ENCODE data around the gene LMAN1. TPM values are rescaled to one million over a fixed set of nuclear protein-coding genes. Genes with fewer than 3 reads are reported as not detected.
A peak's percentile ranks its signal among the peaks of the same experiment; 100 is the strongest.

LMAN1 gene
- total RNA-seq, 1 donor from 2014 or later: 123 TPM

GRCh38 chr18:59311631-59312030, 47.4 kb downstream of the LMAN1 start:
- Mint-ChIP-seq H3K4me1 (ENCODE audit: low read depth, unreplicated experiment) (peaks cover 9% of the 10 kb centered on the region), H3K4me3 (ENCODE audit: unreplicated experiment) (no peak overlapping the region), H3K27me3 (ENCODE audit: low read depth, unreplicated experiment) (peaks cover 34% of the 10 kb centered on the region), H3K27ac (ENCODE audit: unreplicated experiment) (peak overlapping the region; percentile 71), H3K36me3 (ENCODE audit: low read depth, unreplicated experiment) (no peaks in the 10 kb centered on the region), H3K9me3 (ENCODE audit: unreplicated experiment) (no peaks in the 10 kb centered on the region)
- H3K36me3 ChIP-seq (ENCODE audit: insufficient read depth, low read length): no peaks in the 10 kb centered on the region
- no peak overlapping the region for H3K9ac ChIP-seq (ENCODE audit: low read length)
- TF ChIP-seq CTCF (IDR thresholded peaks at IDR 0.05; ENCODE audit: insufficient read depth, low read depth, low read length) (no peak), EZH2 (IDR thresholded peaks at IDR 0.05; ENCODE audit: insufficient read depth, low read length) (no peak)
- DNase-seq (ENCODE audit: low read depth) (peak; percentile 7), FAIRE-seq (no peak)
- peaks cover 26% of the 10 kb centered on the region for H3K27me3 ChIP-seq (ENCODE audit: insufficient read depth, low read length)
- no peaks in the 10 kb centered on the region for H3K4me1 ChIP-seq (ENCODE audit: insufficient read depth, low read length)
- H3K4me3 ChIP-seq (ENCODE audit: insufficient read depth, low read depth, low read length): no peak overlapping the region
- H3K9me3 ChIP-seq (ENCODE audit: insufficient read depth, low read depth, low read length): no peaks in the 10 kb centered on the region
- no peaks in the 10 kb centered on the region for H4K20me1 ChIP-seq (ENCODE audit: insufficient read depth, low read length)
- H3K4me2 ChIP-seq (ENCODE audit: low read length): no peak overlapping the region
- no peak overlapping the region for H2AFZ ChIP-seq (ENCODE audit: low read depth, low read length)
- H3K27ac ChIP-seq (ENCODE audit: low read depth, low read length): no peak overlapping the region
- H3K79me2 ChIP-seq (ENCODE audit: insufficient read depth, low read length): no peaks in the 10 kb centered on the region

- Mint-ChIP-seq H3K4me3 (ENCODE audit: unreplicated experiment) (no peak overlapping the region), H3K27ac (ENCODE audit: unreplicated experiment) (no peak overlapping the region), H3K27me3 (ENCODE audit: low read depth, unreplicated experiment) (peaks cover 48% of the 10 kb centered on the region), H3K4me1 (ENCODE audit: low read depth, unreplicated experiment) (peaks cover 9% of the 10 kb centered on the region), H3K36me3 (ENCODE audit: low read depth, unreplicated experiment) (no peaks in the 10 kb centered on the region), H3K9me3 (ENCODE audit: unreplicated experiment) (no peaks in the 10 kb centered on the region)
- H2AFZ ChIP-seq (ENCODE audit: low read depth, low read length): peak overlapping the region; percentile 65
- FAIRE-seq (no peak), DNase-seq (ENCODE audit: low read depth) (no peak)
- no peaks in the 10 kb centered on the region for H3K36me3 ChIP-seq (ENCODE audit: insufficient read depth, low read length)
- peak overlapping the region; percentile 82 for H3K4me2 ChIP-seq (ENCODE audit: low read length)
- peaks cover 42% of the 10 kb centered on the region for H3K27me3 ChIP-seq (ENCODE audit: insufficient read depth, low read length)
- no peaks in the 10 kb centered on the region for H3K79me2 ChIP-seq (ENCODE audit: insufficient read depth, low read length)
- no peak overlapping the region for H3K9ac ChIP-seq (ENCODE audit: low read length)
- peak overlapping the region; percentile 21 for H3K4me3 ChIP-seq (ENCODE audit: insufficient read depth, low read depth, low read length)
- H4K20me1 ChIP-seq (ENCODE audit: insufficient read depth, low read length): no peaks in the 10 kb centered on the region
- H3K4me1 ChIP-seq (ENCODE audit: insufficient read depth, low read length): no peaks in the 10 kb centered on the region
- H3K9me3 ChIP-seq (ENCODE audit: insufficient read depth, low read depth, low read length): no peaks in the 10 kb centered on the region
- no peak overlapping the region for H3K27ac ChIP-seq (ENCODE audit: low read depth, low read length)
- TF ChIP-seq CTCF (IDR thresholded peaks at IDR 0.05; ENCODE audit: insufficient read depth, low read depth, low read length): no peak
- TF ChIP-seq EZH2 (IDR thresholded peaks at IDR 0.05; ENCODE audit: insufficient read depth, low read length): no peak
Measured at GRCh38 chr18:59308938-59309260, 50.2 kb downstream of the LMAN1 start.

- Histone ChIP-seq H3K79me2 (ENCODE audit: insufficient read depth, low read length) (no peaks in the 10 kb centered on the region), H2AFZ (ENCODE audit: low read depth, low read length) (peak overlapping the region; percentile 65), H3K27ac (ENCODE audit: low read depth, low read length) (no peak overlapping the region), H3K36me3 (ENCODE audit: insufficient read depth, low read length) (no peaks in the 10 kb centered on the region), H3K4me1 (ENCODE audit: insufficient read depth, low read length) (no peaks in the 10 kb centered on the region), H3K4me3 (ENCODE audit: insufficient read depth, low read depth, low read length) (peak overlapping the region; percentile 21), H3K9ac (ENCODE audit: low read length) (no peak overlapping the region), H3K27me3 (ENCODE audit: insufficient read depth, low read length) (peaks cover 45% of the 10 kb centered on the region), H3K4me2 (ENCODE audit: low read length) (peak overlapping the region; percentile 82), H3K9me3 (ENCODE audit: insufficient read depth, low read depth, low read length) (no peaks in the 10 kb centered on the region), H4K20me1 (ENCODE audit: insufficient read depth, low read length) (no peaks in the 10 kb centered on the region)
- peaks cover 49% of the 10 kb centered on the region for H3K27me3 Mint-ChIP-seq (ENCODE audit: low read depth, unreplicated experiment)
- FAIRE-seq (no peak), DNase-seq (ENCODE audit: low read depth) (peak; percentile 18)
- no peak overlapping the region for H3K27ac Mint-ChIP-seq (ENCODE audit: unreplicated experiment)
- peaks cover 9% of the 10 kb centered on the region for H3K4me1 Mint-ChIP-seq (ENCODE audit: low read depth, unreplicated experiment)
- no peak overlapping the region for H3K4me3 Mint-ChIP-seq (ENCODE audit: unreplicated experiment)
- no peaks in the 10 kb centered on the region for H3K36me3 Mint-ChIP-seq (ENCODE audit: low read depth, unreplicated experiment)
- TF ChIP-seq EZH2 (IDR thresholded peaks at IDR 0.05; ENCODE audit: insufficient read depth, low read length) (no peak), CTCF (IDR thresholded peaks at IDR 0.05; ENCODE audit: insufficient read depth, low read depth, low read length) (peak; percentile 42)
- H3K9me3 Mint-ChIP-seq (ENCODE audit: unreplicated experiment): no peaks in the 10 kb centered on the region
Measured at GRCh38 chr18:59308248-59308937, 50.7 kb downstream of the LMAN1 start.
